ENCODE measurements around the gene BSN. TPM values are rescaled to one million over a fixed set of nuclear protein-coding genes. Genes with fewer than 3 reads are reported as not detected.

Gene BSN
- total RNA-seq, 2 experiments from 2014 or later = 0.03 to 0.05 TPM

DNA sequence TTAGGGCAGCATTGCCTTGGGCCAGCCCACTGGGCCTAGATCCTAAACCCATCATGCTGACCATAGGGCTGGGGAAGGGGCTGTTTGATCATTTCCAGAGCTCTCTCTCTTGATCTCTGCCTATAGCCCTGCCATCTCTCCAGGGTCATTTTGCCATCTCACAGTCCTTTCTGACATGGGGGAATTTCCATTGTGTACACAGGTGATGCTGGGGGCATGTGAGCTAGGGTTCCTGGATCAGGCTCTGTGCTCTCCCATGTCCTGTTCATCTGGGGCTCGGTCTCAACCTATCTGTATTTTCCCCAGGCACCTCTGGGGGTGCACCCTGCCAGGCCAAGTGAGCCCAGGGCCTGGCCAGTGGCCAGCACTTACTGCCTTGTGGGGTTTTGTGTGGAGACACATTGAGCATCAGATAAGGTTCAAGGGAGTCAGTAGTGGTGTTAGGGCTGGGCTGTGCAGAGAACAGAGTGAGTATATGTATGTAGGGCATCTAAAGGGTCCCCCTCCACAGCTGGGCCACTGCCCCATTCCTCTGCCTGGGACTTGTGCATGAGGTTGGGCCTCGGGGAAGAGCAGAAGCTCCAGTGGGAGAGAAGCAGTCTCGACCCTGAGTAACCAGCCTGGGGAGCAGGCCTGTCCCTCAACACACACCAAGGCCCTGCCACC is 94.2 kb downstream of the BSN start:
- H3K4me1 Mint-ChIP-seq = no peaks in the 10 kb centered on the region
- ChIA-PET CTCF (interaction anchor here (1.7 kb wide), 1 partner anchor 108 kb away, joined by 5 read pairs; no protein-coding TSS in a partner anchor), POLR2A (no interaction called here)
- H3K9me3 Mint-ChIP-seq = no peaks in the 10 kb centered on the region
- DNase-seq = no peak
- no peak overlapping the region for H3K4me3 Mint-ChIP-seq
- no peaks in the 10 kb centered on the region for H3K27me3 Mint-ChIP-seq
- no peaks in the 10 kb centered on the region for H3K36me3 Mint-ChIP-seq (ENCODE audit: low read depth)
- no peak overlapping the region for H3K27ac Mint-ChIP-seq

DNA sequence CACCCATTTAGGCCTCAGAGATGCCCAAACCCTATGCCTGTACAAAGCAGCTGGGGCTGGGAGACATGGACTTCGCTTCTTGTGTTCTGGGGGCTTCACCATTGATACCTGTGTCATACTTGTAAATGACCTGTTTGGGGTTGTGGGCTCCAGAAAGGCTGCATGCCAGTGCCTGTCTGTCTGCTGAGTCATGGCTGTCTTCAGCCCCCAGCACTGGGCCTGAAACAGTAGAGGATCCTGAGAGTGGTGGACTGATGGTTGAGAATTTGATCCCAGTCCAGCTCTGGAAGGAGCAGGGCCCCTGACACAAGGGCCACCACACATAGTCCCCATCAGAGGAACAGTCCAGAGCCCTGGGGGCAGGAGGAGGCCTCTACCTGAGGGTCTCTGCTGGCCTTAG is 95.3 kb downstream of the BSN start:
- CTCF ChIA-PET = interaction anchor here (0.8 to 1.7 kb wide), 2 partner anchors 110 to 469 kb away, joined by 3 to 5 read pairs; no protein-coding TSS in a partner anchor
- no peaks in the 10 kb centered on the region for H3K27me3 Mint-ChIP-seq
- no peaks in the 10 kb centered on the region for H3K9me3 Mint-ChIP-seq
- H3K4me3 Mint-ChIP-seq = no peak overlapping the region
- DNase-seq = no peak
- H3K36me3 Mint-ChIP-seq (ENCODE audit: low read depth) = no peaks in the 10 kb centered on the region
- H3K27ac Mint-ChIP-seq = no peak overlapping the region
- POLR2A ChIA-PET = no interaction called here
- H3K4me1 Mint-ChIP-seq = no peaks in the 10 kb centered on the region

DNA sequence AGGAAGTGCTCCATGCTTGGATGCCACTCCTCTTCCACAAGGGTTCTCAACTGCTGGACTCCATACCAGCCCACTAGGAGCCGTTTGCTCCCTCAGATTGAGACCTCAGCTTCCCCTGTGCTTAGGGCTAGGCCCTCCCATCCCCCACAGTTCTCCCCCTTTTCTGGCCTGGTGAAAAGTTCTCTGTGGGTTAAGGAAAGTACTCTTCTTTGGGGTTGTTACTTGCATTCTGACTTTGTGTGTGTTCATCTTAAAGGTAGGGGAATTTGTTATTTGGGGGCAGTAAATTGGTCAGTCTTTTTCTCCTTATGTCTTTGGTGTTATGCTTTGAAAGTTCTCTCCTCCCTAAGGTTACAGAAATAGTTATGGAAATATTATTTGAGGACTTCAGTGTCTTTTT is 95.9 kb downstream of the BSN start:
- Mint-ChIP-seq H3K4me3 (no peak overlapping the region), H3K27me3 (no peaks in the 10 kb centered on the region), H3K27ac (no peak overlapping the region), H3K9me3 (no peaks in the 10 kb centered on the region), H3K4me1 (no peaks in the 10 kb centered on the region), H3K36me3 (ENCODE audit: low read depth) (no peaks in the 10 kb centered on the region)
- DNase-seq = no peak
- POLR2A ChIA-PET = no interaction called here
- CTCF ChIA-PET = interaction anchor here (0.8 kb wide), 1 partner anchor 469 kb away, joined by 3 read pairs; no protein-coding TSS in a partner anchor

DNA sequence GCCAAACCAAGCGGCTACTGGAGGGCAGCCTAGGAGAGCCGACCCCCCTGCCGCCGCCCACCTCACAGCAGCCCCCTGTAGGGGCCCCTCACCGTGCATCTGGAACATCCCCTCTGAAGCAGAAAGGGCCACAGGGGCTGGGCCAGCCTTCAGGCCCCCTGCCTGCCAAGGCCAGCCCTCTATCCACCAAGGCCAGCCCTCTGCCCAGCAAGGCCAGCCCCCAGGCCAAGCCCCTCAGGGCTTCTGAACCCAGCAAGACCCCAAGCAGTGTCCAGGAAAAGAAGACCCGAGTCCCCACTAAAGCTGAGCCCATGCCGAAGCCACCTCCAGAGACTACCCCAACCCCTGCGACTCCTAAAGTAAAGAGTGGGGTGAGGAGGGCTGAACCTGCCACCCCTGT is 96.4 kb downstream of the BSN start:
- H3K27me3 Mint-ChIP-seq = no peaks in the 10 kb centered on the region
- no peak for DNase-seq
- no peak overlapping the region for H3K4me3 Mint-ChIP-seq
- no peaks in the 10 kb centered on the region for H3K36me3 Mint-ChIP-seq (ENCODE audit: low read depth)
- CTCF ChIA-PET = no interaction called here
- no peaks in the 10 kb centered on the region for H3K9me3 Mint-ChIP-seq
- no peaks in the 10 kb centered on the region for H3K4me1 Mint-ChIP-seq
- POLR2A ChIA-PET = no interaction called here
- H3K27ac Mint-ChIP-seq = no peak overlapping the region

DNA sequence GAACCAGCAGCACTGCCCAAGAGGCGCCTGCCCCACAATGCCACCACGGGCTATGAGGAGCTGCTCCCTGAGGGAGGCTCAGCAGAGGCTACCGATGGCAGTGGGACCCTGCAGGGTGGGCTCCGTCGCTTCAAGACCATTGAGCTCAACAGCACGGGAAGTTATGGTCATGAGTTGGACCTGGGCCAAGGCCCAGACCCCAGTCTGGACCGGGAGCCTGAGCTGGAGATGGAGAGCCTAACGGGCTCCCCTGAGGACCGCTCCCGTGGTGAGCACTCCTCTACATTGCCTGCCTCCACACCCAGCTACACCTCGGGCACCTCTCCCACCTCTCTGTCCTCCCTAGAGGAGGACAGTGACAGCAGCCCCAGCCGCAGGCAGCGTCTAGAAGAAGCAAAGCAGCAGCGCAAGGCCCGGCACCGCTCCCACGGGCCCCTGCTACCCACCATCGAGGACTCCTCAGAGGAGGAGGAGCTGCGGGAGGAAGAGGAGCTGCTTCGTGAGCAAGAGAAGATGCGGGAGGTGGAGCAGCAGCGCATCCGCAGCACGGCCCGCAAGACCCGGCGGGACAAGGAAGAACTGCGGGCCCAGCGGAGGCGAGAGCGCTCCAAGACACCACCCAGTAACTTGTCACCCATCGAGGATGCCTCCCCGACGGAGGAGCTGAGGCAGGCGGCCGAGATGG is 98.1 kb downstream of the BSN start:
- Mint-ChIP-seq H3K4me1 (no peaks in the 10 kb centered on the region), H3K9me3 (no peaks in the 10 kb centered on the region), H3K36me3 (ENCODE audit: low read depth) (no peaks in the 10 kb centered on the region), H3K4me3 (no peak overlapping the region), H3K27ac (no peak overlapping the region), H3K27me3 (no peaks in the 10 kb centered on the region)
- ChIA-PET CTCF (interaction anchor here (1.9 kb wide), 1 partner anchor 113 kb away, joined by 5 read pairs; no protein-coding TSS in a partner anchor), POLR2A (no interaction called here)
- no peak for DNase-seq

DNA sequence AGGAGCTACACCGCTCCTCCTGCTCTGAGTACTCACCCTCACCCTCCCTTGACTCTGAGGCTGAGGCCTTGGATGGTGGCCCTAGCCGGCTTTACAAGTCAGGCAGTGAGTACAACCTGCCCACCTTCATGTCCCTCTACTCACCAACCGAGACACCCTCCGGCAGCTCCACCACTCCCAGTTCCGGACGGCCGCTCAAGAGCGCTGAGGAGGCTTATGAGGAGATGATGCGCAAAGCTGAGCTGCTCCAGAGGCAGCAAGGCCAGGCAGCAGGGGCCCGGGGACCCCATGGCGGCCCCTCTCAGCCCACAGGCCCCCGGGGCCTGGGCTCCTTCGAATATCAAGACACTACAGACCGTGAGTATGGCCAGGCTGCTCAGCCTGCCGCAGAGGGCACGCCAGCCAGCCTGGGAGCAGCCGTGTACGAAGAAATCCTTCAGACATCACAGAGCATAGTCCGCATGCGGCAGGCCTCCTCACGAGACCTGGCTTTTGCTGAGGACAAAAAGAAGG is 98.7 kb downstream of the BSN start:
- POLR2A ChIA-PET = no interaction called here
- H3K27ac Mint-ChIP-seq = no peak overlapping the region
- H3K9me3 Mint-ChIP-seq = no peaks in the 10 kb centered on the region
- no peaks in the 10 kb centered on the region for H3K27me3 Mint-ChIP-seq
- no peak for DNase-seq
- CTCF ChIA-PET = interaction anchor here (1.9 kb wide), 1 partner anchor 113 kb away, joined by 5 read pairs; no protein-coding TSS in a partner anchor
- no peaks in the 10 kb centered on the region for H3K36me3 Mint-ChIP-seq (ENCODE audit: low read depth)
- no peaks in the 10 kb centered on the region for H3K4me1 Mint-ChIP-seq
- H3K4me3 Mint-ChIP-seq = no peak overlapping the region

DNA sequence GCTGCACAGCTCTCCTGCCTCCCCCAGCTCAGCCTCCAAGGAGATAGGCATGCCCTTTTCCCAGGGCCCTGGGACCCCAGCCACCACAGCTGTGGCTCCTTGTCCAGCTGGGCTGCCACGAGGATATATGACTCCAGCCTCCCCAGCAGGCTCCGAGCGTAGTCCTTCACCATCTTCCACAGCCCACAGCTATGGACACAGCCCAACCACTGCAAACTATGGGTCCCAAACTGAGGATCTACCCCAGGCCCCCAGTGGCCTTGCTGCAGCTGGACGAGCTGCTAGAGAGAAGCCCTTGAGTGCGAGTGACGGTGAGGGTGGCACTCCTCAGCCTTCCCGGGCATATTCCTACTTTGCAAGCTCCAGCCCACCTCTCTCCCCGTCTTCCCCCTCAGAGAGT is 99.3 kb downstream of the BSN start:
- DNase-seq = no peak
- Mint-ChIP-seq H3K4me1 (no peaks in the 10 kb centered on the region), H3K27me3 (no peaks in the 10 kb centered on the region), H3K4me3 (no peak overlapping the region), H3K27ac (no peak overlapping the region), H3K36me3 (ENCODE audit: low read depth) (no peaks in the 10 kb centered on the region), H3K9me3 (no peaks in the 10 kb centered on the region)
- CTCF ChIA-PET = interaction anchor here (1.9 kb wide), 1 partner anchor 114 kb away, joined by 5 read pairs; no protein-coding TSS in a partner anchor
- POLR2A ChIA-PET = no interaction called here

DNA sequence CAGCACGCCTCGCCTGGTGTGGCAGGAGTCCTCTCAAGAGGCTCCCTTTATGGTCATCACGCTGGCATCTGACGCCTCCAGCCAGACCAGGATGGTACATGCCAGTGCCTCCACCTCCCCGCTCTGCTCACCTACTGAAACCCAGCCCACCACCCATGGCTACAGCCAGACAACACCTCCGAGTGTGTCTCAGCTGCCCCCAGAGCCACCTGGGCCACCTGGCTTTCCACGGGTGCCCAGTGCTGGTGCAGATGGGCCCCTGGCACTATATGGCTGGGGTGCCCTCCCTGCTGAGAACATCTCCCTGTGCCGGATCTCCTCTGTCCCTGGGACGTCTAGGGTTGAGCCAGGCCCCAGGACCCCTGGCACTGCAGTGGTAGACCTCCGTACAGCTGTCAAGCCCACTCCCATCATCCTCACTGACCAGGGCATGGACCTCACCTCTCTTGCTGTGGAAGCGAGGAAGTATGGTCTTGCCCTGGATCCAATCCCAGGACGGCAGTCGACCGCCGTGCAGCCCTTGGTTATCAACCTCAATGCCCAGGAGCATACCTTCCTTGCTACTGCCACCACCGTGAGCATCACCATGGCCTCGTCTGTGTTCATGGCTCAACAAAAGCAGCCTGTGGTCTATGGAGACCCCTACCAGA is 100.0 kb downstream of the BSN start:
- no peak overlapping the region for H3K27ac Mint-ChIP-seq
- POLR2A ChIA-PET = no interaction called here
- H3K4me1 Mint-ChIP-seq = no peaks in the 10 kb centered on the region
- CTCF ChIA-PET = no interaction called here
- H3K27me3 Mint-ChIP-seq = no peaks in the 10 kb centered on the region
- no peak for DNase-seq
- H3K9me3 Mint-ChIP-seq = no peaks in the 10 kb centered on the region
- H3K4me3 Mint-ChIP-seq = no peak overlapping the region
- H3K36me3 Mint-ChIP-seq (ENCODE audit: low read depth) = no peaks in the 10 kb centered on the region

DNA sequence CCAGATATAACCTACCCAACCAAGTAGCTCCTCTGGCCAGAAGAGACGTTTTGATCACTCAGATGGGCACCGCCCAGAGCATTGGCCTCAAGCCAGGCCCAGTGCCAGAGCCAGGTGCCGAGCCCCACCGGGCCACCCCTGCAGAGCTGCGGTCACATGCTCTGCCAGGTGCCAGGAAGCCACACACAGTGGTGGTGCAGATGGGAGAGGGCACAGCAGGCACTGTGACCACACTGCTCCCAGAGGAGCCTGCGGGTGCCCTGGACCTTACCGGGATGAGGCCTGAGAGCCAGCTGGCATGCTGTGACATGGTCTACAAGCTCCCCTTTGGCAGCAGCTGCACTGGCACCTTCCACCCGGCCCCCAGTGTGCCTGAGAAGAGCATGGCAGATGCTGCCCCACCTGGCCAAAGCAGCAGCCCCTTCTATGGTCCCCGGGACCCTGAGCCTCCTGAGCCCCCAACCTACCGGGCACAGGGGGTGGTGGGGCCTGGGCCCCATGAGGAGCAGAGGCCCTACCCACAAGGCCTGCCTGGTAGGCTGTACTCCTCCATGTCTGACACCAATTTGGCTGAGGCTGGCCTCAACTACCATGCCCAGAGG is 100.8 kb downstream of the BSN start:
- H3K4me1 Mint-ChIP-seq = no peaks in the 10 kb centered on the region
- H3K4me3 Mint-ChIP-seq = no peak overlapping the region
- ChIA-PET CTCF (no interaction called here), POLR2A (interaction anchor here (1.4 kb wide), 1 partner anchor 115 kb away, joined by 3 read pairs; no protein-coding TSS in a partner anchor)
- DNase-seq = no peak
- no peaks in the 10 kb centered on the region for H3K9me3 Mint-ChIP-seq
- no peaks in the 10 kb centered on the region for H3K36me3 Mint-ChIP-seq (ENCODE audit: low read depth)
- no peak overlapping the region for H3K27ac Mint-ChIP-seq
- no peaks in the 10 kb centered on the region for H3K27me3 Mint-ChIP-seq

DNA sequence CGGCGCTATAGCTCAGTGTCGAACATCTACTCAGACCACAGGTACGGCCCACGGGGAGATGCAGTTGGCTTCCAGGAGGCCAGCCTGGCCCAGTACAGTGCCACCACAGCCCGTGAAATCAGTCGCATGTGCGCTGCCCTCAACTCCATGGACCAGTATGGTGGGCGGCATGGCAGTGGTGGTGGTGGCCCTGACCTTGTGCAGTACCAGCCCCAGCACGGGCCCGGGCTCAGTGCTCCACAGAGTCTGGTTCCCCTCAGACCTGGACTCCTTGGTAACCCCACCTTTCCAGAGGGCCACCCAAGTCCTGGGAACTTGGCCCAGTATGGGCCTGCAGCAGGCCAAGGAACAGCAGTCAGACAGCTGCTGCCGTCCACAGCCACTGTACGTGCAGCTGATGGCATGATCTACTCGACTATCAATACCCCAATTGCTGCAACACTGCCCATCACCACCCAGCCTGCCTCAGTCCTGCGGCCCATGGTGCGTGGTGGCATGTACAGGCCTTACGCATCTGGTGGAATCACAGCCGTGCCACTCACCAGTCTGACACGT is 101.5 kb downstream of the BSN start:
- ChIA-PET CTCF (interaction anchor here (1.4 kb wide), 1 partner anchor 116 kb away, joined by 12 read pairs; no protein-coding TSS in a partner anchor), POLR2A (interaction anchor here (1.4 kb wide), 1 partner anchor 116 kb away, joined by 3 read pairs; no protein-coding TSS in a partner anchor)
- H3K27ac Mint-ChIP-seq = no peak overlapping the region

DNA sequence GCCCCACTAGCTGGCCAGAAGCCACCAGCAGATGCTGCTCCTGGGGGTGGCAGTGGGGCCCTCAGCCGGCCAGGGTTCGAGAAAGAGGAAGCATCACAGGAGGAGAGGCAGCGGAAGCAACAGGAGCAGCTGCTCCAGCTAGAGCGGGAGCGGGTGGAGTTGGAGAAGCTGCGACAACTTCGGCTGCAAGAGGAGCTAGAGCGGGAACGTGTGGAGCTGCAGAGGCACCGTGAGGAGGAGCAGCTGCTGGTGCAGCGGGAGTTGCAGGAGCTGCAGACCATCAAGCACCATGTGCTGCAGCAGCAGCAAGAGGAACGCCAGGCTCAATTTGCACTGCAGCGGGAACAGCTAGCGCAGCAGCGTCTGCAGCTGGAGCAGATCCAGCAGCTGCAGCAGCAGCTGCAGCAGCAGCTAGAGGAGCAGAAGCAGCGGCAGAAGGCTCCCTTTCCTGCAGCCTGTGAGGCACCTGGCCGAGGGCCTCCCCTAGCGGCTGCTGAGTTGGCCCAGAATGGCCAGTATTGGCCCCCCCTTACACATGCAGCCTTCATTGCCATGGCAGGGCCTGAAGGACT is 102.3 kb downstream of the BSN start:
- Mint-ChIP-seq H3K4me1 (no peaks in the 10 kb centered on the region), H3K36me3 (ENCODE audit: low read depth) (no peaks in the 10 kb centered on the region), H3K27ac (no peak overlapping the region), H3K9me3 (no peaks in the 10 kb centered on the region), H3K27me3 (no peaks in the 10 kb centered on the region), H3K4me3 (no peak overlapping the region)
- ChIA-PET CTCF (interaction anchor here (1.4 kb wide), 1 partner anchor 117 kb away, joined by 12 read pairs; no protein-coding TSS in a partner anchor), POLR2A (interaction anchor here (1.0 to 1.4 kb wide), 2 partner anchors 117 kb away, joined by 3 read pairs; no protein-coding TSS in a partner anchor)
- DNase-seq = no peak

More for the DNA sequence above, 101.5 kb downstream of the BSN start:
- H3K36me3 Mint-ChIP-seq (ENCODE audit: low read depth) = no peaks in the 10 kb centered on the region
- DNase-seq = no peak
- no peaks in the 10 kb centered on the region for H3K9me3 Mint-ChIP-seq
- no peaks in the 10 kb centered on the region for H3K4me1 Mint-ChIP-seq
- H3K4me3 Mint-ChIP-seq = no peak overlapping the region
- no peaks in the 10 kb centered on the region for H3K27me3 Mint-ChIP-seq

DNA sequence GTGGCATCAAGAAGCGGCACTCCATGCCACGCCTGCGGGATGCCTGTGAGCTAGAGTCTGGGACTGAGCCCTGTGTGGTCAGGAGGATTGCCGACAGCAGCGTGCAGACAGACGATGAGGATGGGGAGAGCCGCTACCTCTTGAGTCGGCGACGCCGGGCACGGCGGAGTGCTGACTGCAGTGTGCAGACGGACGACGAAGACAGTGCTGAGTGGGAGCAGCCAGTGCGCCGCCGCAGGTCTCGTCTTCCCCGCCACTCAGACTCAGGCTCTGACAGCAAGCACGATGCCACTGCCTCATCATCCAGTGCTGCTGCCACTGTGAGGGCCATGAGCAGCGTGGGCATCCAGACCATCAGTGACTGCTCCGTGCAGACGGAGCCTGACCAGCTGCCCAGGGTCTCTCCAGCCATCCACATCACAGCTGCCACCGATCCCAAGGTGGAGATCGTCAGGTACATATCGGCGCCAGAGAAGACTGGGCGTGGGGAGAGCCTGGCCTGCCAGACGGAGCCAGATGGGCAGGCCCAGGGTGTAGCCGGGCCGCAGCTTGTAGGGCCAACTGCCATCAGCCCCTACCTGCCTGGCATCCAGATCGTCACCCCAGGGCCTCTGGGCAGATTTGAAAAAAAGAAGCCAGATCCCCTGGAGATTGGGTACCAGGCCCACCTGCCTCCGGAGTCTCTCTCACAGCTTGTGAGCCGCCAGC is 103.1 kb downstream of the BSN start:
- POLR2A ChIA-PET = interaction anchor here (1.0 kb wide), 1 partner anchor 118 kb away, joined by 3 read pairs; no protein-coding TSS in a partner anchor
- Mint-ChIP-seq H3K4me3 (no peak overlapping the region), H3K9me3 (no peaks in the 10 kb centered on the region), H3K27me3 (no peaks in the 10 kb centered on the region), H3K36me3 (ENCODE audit: low read depth) (no peaks in the 10 kb centered on the region), H3K4me1 (no peaks in the 10 kb centered on the region), H3K27ac (no peak overlapping the region)
- CTCF ChIA-PET = interaction anchor here (0.7 to 1.4 kb wide), 2 partner anchors 117 to 118 kb away, joined by 3 to 12 read pairs; no protein-coding TSS in a partner anchor
- no peak for DNase-seq
